HUES64 (cell line): ENCODE data around the gene LDHAL6B.

Source experiments
- H3K27ac ChIP-seq: 2 replicates; pipeline ENCODE4 v1.7.0; 2013; ENCODE audit warnings: low read depth, low read length, inconsistent platforms
- H3K27me3 ChIP-seq: 2 replicates; pipeline ENCODE4 v1.6.1; 2013; ENCODE audit warnings: mild to moderate bottlenecking, low read length; ENCODE audit not compliant: insufficient read depth
- H3K36me3 ChIP-seq: 2 replicates; pipeline ENCODE4 v1.6.1; 2013; ENCODE audit warnings: mild to moderate bottlenecking, low read length; ENCODE audit not compliant: insufficient read depth
- H3K4me1 ChIP-seq: 2 replicates; pipeline ENCODE4 v1.6.1; 2013; ENCODE audit warnings: mild to moderate bottlenecking, low read length, moderate library complexity; ENCODE audit not compliant: insufficient read depth
- H3K4me3 ChIP-seq: 2 replicates; pipeline ENCODE4 v1.5.1; 2013; ENCODE audit warnings: mild to moderate bottlenecking, low read length, moderate library complexity
- H3K9ac ChIP-seq: 2 replicates; pipeline ENCODE4 v1.6.1; 2013; ENCODE audit warnings: mild to moderate bottlenecking, low read depth, low read length
- H3K9me3 ChIP-seq: 2 replicates; pipeline ENCODE4 v1.6.1; 2013; ENCODE audit warnings: low read depth, low read length; ENCODE audit not compliant: insufficient read depth
- WGBS: fragments of 150-250, 120-280 bp; methylation state at CpG from one replicate; pipeline ENCODE4 v1.1.7; 2013; ENCODE audit warnings: missing lambda C conversion rate; 5-methylcytosine and 5-hydroxymethylcytosine counted together

Gene LDHAL6B

GRCh38 chr15:59200560-59200959 lies 6.1 kb upstream of the LDHAL6B start:
- Histone ChIP-seq H3K4me3 (no peak overlapping the region), H3K36me3 (peaks cover 77% of the 10 kb centered on the region), H3K9ac (no peak overlapping the region), H3K27ac (no peak overlapping the region), H3K9me3 (no peaks in the 10 kb centered on the region), H3K4me1 (no peaks in the 10 kb centered on the region), H3K27me3 (no peaks in the 10 kb centered on the region)
- WGBS = 97% methylated on average over 9 of the region's 9 CpGs

- H3K4me3 ChIP-seq = no peak overlapping the region
- no peaks in the 10 kb centered on the region for H3K27me3 ChIP-seq
- H3K9me3 ChIP-seq = no peaks in the 10 kb centered on the region
- 96% methylated on average over 6 of the region's 6 CpGs for WGBS
- no peaks in the 10 kb centered on the region for H3K4me1 ChIP-seq
- H3K36me3 ChIP-seq = peaks cover 85% of the 10 kb centered on the region
- no peak overlapping the region for H3K9ac ChIP-seq
- no peak overlapping the region for H3K27ac ChIP-seq
These were observed 3.6 kb upstream of the LDHAL6B start for GRCh38 chr15:59203008-59203407.

- peaks cover 87% of the 10 kb centered on the region for H3K36me3 ChIP-seq
- no peaks in the 10 kb centered on the region for H3K9me3 ChIP-seq
- H3K4me3 ChIP-seq = no peak overlapping the region
- H3K27me3 ChIP-seq = no peaks in the 10 kb centered on the region
- no peak overlapping the region for H3K27ac ChIP-seq
- no peaks in the 10 kb centered on the region for H3K4me1 ChIP-seq
- 95% methylated on average over 3 of the region's 3 CpGs for WGBS
- no peak overlapping the region for H3K9ac ChIP-seq
These were observed 3.0 kb upstream of the LDHAL6B start for GRCh38 chr15:59203657-59204056.

- Histone ChIP-seq H3K4me3 (no peak overlapping the region), H3K9me3 (no peaks in the 10 kb centered on the region), H3K27ac (no peak overlapping the region), H3K9ac (no peak overlapping the region), H3K4me1 (no peaks in the 10 kb centered on the region), H3K36me3 (peaks cover 89% of the 10 kb centered on the region), H3K27me3 (no peaks in the 10 kb centered on the region)
- WGBS = 88% methylated on average over 9 of the region's 9 CpGs
These were observed 612 bp upstream of the LDHAL6B start for GRCh38 chr15:59205839-59206622.

GRCh38 chr15:59208613-59209249 lies 2.1 kb downstream of the LDHAL6B start:
- no peaks in the 10 kb centered on the region for H3K27me3 ChIP-seq
- H3K4me3 ChIP-seq = no peak overlapping the region
- 98% methylated on average over 7 of the region's 7 CpGs for WGBS
- peaks cover 80% of the 10 kb centered on the region for H3K36me3 ChIP-seq
- H3K4me1 ChIP-seq = no peaks in the 10 kb centered on the region
- H3K27ac ChIP-seq = no peak overlapping the region
- H3K9ac ChIP-seq = no peak overlapping the region
- H3K9me3 ChIP-seq = no peaks in the 10 kb centered on the region

GRCh38 chr15:59210186-59210585 lies 3.5 kb downstream of the LDHAL6B start:
- no peaks in the 10 kb centered on the region for H3K4me1 ChIP-seq
- 96% methylated on average over 2 of the region's 2 CpGs for WGBS
- no peak overlapping the region for H3K4me3 ChIP-seq
- no peaks in the 10 kb centered on the region for H3K27me3 ChIP-seq
- H3K27ac ChIP-seq = no peak overlapping the region
- no peaks in the 10 kb centered on the region for H3K9me3 ChIP-seq
- H3K9ac ChIP-seq = no peak overlapping the region
- peaks cover 80% of the 10 kb centered on the region for H3K36me3 ChIP-seq

- Histone ChIP-seq H3K9ac (no peak overlapping the region), H3K4me1 (no peaks in the 10 kb centered on the region), H3K9me3 (no peaks in the 10 kb centered on the region), H3K36me3 (peaks cover 81% of the 10 kb centered on the region), H3K4me3 (no peak overlapping the region), H3K27ac (no peak overlapping the region), H3K27me3 (no peaks in the 10 kb centered on the region)
- WGBS = over 99% methylated on average over 4 of the region's 5 CpGs
These were observed 10.3 kb downstream of the LDHAL6B start for GRCh38 chr15:59216911-59217310.

- Histone ChIP-seq H3K9ac (no peak overlapping the region), H3K27ac (no peak overlapping the region), H3K9me3 (no peaks in the 10 kb centered on the region), H3K36me3 (peaks cover 88% of the 10 kb centered on the region), H3K27me3 (no peaks in the 10 kb centered on the region), H3K4me3 (no peak overlapping the region), H3K4me1 (no peaks in the 10 kb centered on the region)
- 95% methylated on average over 14 of the region's 14 CpGs for WGBS
These were observed 11.3 kb downstream of the LDHAL6B start for GRCh38 chr15:59217876-59218498.

GRCh38 chr15:59218710-59219109 lies 12.1 kb downstream of the LDHAL6B start:
- H3K9ac ChIP-seq = no peak overlapping the region
- no peaks in the 10 kb centered on the region for H3K9me3 ChIP-seq
- 94% methylated on average over 3 of the region's 3 CpGs for WGBS
- no peaks in the 10 kb centered on the region for H3K4me1 ChIP-seq
- H3K36me3 ChIP-seq = peaks cover 91% of the 10 kb centered on the region
- H3K4me3 ChIP-seq = no peak overlapping the region
- H3K27ac ChIP-seq = no peak overlapping the region
- H3K27me3 ChIP-seq = no peaks in the 10 kb centered on the region

- no peaks in the 10 kb centered on the region for H3K27me3 ChIP-seq
- H3K9me3 ChIP-seq = no peaks in the 10 kb centered on the region
- no peaks in the 10 kb centered on the region for H3K4me1 ChIP-seq
- H3K27ac ChIP-seq = no peak overlapping the region
- no peak overlapping the region for H3K9ac ChIP-seq
- WGBS = 91% methylated on average over 4 of the region's 5 CpGs
- H3K4me3 ChIP-seq = no peak overlapping the region
- peaks cover 86% of the 10 kb centered on the region for H3K36me3 ChIP-seq
These were observed 15.2 kb downstream of the LDHAL6B start for GRCh38 chr15:59221511-59222505.
